ENCODE results near the gene SLC2A4. TPM values are rescaled to one million over a fixed set of nuclear protein-coding genes. Genes with fewer than 3 reads are reported as not detected.
"Not testable (repeated sequence)": the region's sequence is repeated elsewhere in the genome, so short reads cannot be mapped to it uniquely, and the experiment has no call there.

The SLC2A4 gene
- 0.44 TPM in 1 of 2 replicates, not detected in the other for total RNA-seq (2014; rRNA removed; shearing (Covaris generic))

DNA sequence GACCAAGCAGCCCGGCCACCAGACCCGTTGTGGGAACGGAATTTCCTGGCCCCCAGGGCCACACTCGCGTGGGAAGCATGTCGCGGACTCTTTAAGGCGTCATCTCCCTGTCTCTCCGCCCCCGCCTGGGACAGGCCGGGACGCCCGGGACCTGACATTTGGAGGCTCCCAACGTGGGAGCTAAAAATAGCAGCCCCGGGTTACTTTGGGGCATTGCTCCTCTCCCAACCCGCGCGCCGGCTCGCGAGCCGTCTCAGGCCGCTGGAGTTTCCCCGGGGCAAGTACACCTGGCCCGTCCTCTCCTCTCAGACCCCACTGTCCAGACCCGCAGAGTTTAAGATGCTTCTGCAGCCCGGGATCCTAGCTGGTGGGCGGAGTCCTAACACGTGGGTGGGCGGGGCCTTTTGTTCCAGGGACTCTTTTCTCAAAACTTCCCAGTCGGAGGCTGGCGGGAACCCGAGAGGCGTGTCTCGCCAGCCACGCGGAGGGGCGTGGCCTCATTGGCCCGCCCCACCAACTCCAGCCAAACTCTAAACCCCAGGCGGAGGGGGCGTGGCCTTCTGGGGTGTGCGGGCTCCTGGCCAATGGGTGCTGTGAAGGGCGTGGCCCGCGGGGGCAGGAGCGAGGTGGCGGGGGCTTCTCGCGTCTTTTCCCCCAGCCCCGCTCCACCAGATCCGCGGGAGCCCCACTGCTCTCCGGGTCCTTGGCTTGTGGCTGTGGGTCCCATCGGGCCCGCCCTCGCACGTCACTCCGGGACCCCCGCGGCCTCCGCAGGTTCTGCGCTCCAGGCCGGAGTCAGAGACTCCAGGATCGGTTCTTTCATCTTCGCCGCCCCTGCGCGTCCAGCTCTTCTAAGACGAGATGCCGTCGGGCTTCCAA, at the start of gene SLC2A4:
Gene SLC2A4, plus strand, starts transcription at position 645 of the 879 bp plus-strand sequence. Its CDS starts 217 bp downstream, at position 862.
- peak; percentile 91 for DNase-seq (ENCODE audit: low read depth)

DNA sequence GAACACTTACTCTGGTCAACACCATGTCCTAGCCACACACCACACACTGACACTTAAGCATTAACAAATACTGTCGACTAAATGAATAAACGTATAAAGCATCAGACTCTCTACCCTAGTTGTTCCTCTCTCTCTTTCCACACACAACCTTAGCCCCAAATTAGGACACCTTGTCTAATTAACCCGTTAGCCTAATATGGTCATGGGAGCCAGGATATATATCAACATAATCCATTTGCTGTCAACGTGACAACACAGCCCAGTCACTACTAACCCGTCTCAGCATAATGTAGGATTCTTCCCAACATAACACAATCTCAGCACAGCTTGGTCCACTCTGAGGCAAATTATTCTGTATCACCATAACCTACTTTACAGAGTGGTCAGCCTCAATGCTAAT, 49.4 kb upstream of the SLC2A4 start:
- no peak for DNase-seq (ENCODE audit: low read depth)

DNA sequence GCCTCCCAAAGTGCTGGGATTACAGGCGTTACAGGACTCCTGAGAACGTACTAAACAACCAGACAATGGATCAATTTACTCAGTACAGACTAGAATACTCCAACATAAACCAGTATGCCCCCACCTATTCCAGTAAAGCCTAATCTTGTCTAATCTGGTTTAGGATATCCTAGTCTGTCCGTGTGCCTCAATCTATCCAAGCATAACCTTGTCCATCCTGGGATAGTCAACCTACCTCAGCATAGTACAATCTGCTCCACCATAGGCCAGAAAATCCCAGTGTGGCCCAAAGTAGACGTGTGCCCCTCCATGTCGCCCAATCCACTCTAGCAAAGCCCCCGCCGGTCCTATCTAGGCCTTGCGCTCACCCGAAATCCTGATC, 47.8 kb upstream of the SLC2A4 start:
- no peak for DNase-seq (ENCODE audit: low read depth)

DNA sequence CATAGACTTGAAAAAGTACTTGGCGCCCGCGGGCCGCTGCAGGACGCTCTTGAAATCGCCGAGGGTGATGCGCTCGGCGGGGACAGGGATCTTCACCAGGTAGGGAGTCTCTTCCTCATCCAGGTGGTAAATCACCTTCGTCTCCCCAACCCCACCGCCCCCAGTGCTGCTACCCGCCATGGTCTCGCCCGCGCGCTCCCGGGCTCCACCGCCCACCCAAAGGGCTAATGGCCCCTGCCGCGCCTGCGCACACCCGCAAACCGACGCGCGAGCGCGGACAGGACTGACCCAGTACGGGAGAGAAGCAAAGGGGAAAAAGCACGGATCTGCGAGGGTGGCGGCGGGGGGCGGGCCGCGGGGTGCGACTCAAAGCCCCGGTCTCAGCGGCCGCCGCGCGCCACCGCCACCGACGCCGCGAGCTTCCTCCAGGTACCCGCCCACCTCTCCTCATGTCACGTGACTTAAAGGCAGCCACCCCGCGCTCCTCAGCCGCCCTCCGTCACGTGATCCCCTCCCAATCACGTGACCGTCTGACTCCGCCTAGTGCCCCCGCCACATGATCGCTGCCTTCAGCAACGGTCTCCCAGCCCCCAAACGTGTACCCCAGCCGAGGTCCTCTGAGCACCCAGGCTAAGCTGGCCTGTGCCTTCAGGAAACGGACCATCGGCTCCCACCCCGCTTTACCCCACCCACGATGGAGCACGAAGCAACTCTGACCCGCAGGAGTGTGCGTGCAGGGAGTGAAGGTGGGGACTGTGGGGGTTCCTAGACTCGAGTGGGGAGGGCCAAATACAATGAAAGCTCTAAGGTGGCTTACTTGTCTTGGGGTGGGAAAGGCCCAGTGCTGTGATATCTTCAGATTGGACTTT, 47.2 kb upstream of the SLC2A4 start, which contains the start of gene DVL2:
Gene DVL2, minus strand, starts transcription at position 435 of the 869 bp plus-strand sequence. Its CDS starts 255 bp downstream, at position 180.
- DNase-seq (ENCODE audit: low read depth): peak; percentile 91

DNA sequence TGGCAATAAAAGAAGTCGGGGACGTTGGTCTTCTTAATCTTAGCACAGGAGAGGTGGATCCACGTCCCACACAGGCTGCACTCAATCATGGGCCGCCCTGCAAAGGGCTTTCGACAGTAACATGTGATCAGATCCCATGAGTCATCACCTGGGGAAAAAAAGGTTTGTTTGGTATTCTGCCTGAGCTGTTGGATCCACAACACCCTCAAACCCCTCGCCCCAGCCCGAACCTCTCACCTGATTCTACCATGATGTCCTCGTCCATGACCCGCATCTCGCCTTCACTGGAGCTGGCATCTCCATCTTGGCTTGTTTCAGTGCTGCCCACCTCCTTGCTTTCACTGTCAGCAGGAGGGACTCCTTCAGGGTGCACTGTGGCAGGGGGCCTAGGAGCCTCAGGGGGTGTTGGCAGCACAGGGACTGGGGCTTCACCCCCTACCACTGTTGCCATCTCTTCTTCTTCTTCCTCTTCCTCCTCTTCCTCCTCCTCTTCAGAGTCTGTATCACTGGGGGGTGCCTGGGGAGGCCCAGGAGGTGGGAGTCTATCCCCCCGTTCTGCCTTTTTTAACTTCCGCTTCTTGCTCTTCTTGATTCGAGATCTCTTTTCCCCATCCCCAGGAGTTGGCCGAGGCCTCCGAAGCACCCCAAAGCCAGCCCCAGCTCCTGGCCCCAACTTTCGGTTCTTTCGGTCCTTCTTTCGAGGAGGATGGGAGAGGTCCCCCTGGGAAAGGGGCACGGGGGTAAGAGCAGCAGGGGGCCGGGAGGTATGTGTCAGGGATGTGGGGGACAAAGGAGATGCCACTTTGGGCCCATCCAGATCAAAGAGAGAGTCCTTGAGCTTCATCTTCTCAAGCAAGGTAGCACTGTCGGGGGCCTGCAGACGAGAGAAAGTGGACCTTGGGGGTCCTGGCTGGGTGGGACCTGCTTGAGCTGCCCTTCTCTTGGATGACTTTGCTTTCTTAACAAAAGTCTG, 45.5 kb upstream of the SLC2A4 start:
- peak; percentile 62 for DNase-seq (ENCODE audit: low read depth)

DNA sequence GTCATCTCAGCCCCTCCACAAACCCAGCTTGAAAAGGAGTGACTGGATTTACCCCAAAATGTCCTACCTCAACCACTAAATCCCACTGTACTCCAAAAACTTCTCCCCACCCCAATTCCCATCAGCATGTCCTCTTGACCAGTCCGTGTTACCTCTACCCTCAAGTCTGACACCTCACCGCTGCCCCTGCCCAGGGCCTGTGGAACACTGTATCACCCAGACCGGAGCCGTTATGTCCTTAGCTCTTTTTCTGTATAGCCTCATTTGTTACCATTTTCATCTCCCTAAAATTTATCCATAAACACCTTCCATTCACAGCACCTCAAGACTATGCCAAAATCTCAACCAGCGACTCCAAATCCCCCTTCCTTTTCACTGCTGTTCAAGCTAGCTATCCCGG, 44.7 kb upstream of the SLC2A4 start:
- DNase-seq (ENCODE audit: low read depth): no peak

DNA sequence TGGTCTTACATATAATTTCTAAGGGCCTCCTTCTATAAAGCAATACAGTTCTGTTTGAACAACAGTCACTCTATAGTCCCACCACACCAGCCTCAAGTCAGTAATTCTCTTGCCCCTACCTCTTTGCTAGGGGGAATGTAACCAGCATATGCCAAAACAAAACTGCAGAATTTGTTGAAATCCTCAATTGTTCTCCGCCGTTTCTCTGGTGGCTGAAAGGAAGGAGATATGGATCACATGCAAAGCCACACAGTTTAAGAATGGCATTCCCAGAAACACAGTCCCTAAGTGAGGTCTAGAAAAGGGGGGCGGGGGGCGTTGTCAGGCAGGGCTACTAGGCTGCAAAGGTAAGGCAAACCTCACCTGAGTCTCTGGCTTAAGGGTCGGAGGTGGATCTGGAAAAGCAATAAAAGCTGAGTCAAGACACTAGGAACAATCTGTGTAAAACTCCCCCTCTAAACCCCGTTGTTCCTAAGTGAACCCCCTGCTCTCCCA, 44.2 kb upstream of the SLC2A4 start:
- DNase-seq (ENCODE audit: low read depth): no peak

DNA sequence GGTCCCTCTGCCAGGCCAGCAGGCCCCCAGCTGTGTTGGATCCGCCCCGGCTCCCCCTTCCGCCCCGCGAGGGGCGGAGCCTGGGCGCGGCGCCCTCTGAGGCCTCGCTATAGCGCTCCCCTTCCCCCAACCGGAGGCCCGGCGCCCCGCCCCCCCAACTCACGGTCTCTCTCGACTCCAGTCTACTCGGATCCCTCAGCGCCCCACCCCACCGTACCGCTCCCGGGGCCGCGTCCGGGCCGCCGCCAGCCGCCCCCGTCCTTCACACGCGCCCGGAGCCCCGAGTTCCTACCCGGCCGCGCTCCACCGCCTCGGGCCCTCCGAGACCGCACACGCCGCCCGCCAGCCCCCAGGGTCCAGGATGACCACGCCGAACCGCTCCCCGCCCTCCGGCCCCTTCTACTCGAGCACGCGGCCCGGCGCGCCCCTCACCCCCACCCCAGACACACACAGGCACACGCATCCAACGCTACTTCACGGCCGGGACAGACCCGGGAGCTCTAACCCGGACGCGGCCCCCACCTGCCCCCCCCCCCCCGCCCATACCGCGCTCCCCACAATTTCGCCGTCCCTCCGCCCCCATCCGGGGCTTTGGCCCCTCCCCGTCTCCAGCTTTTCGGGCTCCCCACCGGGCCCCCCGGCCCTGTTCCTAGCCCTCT, 43.6 kb upstream of the SLC2A4 start:
- DNase-seq (ENCODE audit: low read depth): peak; percentile 68

DNA sequence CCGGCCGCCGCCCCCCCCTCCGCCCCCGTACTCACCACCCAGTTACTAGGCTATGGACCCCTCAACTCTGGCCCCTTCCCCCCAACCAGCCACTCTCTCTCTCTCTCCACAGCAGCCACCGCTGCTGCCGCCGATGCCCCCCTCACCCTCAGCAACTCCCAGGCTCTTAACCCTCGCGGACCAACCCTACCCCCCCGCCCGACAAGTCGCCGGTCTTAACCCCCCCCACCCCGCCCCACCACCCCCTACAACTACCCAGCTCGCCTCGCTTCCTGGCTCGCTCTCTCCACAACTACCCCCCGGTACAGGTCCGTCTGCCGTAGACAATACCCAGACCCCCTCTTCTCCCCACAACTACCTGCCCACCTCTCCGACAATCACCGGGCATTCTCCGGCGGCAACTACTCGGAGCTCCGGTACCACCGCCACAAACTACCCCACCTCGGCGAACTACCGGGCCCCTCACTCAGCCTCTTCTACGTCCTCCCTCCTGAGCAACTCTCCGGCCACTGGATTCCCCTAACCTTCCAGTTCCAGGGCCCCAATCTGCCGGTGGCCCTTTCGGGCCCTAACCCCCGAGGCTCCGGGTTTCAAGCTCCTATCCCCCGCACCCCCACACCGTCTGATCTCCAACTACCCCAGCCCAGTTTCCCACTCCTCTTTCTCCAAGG, 43.0 kb upstream of the SLC2A4 start:
- DNase-seq (ENCODE audit: low read depth): peak; percentile 38

DNA sequence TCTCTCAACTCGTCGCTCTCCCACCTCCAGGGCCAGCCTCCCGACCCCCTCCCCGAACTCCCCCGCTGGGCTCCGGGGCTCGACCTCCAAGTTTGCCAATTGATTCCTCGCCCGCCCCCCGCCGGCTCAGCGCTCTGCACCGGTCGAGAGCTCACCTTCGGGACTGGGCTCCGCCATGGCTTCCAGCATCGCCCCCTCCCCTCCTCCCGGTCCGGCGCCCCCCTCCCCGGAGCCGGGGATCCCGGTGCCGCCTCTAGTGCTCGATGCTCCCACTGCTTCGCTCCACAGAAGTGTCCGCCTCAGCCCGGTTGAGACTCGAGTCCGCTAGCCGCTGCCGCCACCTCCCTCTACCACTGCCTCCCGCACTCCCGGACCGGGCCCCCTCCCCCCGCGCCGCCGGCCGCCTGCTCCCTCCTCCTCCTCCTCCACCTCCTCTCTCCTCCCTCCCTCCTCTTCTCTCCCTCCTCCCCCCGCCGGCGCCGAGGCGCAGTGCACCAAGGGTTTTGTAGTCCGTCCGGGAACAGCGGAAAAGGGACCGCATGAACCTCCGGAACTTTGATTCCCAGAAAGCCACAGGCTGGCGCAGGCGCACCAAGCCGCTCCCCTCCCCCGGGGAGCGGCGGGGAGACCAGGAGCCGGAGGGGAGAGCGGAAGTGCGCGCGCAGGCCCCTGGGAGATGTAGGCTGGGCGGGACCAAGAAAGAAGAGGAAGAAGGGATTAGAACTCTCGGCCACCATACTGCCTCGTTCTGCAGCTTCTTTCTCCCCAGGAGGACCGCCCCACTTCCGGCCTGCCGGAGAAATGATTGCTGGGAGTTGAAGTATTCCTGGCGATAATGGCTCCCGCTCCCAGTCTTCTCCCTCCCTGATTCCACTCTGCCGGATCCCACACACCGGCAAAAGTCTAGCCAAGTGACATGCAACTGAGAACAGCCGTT, 42.2 kb upstream of the SLC2A4 start, which contains the start of gene PHF23:
Gene PHF23, minus strand, starts transcription at position 367 of the 937 bp plus-strand sequence. Its CDS starts 178 bp downstream, at position 189.
- peak; percentile 99 for DNase-seq (ENCODE audit: low read depth)

DNA sequence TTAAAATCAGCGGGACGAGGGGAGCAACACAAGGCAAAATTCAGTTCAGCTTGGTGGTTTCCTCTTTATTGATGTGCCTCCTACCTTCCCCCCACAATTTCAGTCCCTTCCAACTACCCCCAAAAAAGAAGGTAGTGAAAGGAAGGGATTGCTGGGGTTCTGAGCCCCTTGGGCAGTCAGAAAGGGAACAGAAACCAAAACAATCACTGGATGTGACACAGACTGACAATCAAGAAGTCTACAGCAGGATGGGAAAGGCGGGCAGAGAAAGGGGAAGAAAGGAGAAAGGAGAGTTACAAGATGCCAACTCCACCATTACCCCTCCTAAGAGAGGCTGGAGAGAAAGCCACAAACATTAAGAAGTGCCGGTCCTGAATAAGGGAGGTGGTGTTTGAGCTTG, 41.1 kb upstream of the SLC2A4 start:
- no peak for DNase-seq (ENCODE audit: low read depth)

DNA sequence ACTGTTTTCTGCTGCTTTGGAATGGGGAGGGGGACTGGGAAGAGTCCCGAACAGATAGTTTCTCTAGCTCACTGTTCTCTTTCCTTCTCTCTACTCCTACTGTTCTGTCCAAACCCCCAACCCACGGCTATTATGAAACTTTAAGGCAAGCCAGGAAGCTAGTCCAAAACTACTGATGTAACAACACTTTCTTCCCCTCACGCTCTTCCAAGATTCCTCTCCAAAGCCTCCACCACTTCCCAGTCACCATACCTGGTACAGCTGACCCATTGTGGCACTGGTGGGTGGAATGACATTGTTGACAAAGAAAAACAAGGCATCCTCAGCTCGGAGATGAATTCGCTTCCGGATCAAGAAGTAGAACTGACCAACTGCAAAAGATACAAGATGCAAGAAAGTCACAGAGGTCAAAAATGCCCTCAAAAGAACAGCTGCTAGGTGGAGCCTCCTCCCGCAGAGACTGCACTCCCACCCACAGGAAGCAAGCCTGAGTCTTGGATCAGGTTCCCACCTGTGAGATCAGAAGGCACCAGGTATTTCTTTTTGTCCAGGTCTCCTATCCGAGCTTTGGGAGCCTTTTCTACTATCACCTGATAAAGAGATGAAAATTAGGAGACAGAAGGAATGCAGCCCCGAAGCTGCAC, 40.3 kb upstream of the SLC2A4 start:
- no peak for DNase-seq (ENCODE audit: low read depth)

DNA sequence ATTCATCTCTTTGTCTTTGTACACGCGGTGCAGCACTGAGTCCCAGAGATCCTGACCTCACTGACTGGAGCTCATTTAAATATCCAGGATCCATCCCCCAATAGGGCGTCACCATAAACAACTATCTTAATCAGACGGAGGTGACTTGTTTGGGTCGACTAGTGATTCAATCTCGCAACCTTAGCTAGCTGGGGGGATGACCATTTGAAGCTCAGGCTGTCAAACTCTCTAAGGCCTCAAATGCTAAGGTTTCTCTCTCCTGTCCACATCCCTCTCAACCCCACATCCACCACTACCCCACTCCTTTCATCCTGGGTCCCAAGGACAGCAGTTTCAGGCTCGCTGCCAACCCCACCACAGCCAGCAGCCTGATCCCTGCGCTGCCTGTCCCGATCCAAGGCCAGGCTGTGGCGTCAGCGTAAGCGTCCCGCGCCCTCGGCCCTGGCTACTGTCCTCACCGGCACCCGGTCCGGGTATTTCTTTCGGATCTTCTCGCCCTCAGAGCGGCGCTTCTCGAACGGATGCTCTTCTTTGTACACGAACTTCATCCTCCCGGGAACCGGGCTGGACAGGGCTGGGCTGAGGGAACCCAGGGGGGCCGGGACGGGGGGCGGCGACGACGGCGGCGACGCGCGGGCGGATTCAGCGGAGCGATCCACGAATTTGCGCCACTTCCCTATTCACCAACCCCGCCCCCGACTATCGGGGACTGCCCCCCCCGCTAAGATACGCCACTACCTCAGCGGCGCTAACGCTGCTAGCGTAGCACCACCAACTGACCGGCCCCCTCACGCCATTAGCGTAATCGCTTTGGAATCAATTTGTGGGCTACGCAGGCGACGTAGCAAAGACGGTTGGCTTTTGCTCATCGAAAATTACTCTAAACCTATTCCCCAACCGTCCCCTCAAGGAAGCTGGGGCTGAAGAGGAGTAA, 39.5 kb upstream of the SLC2A4 start, which contains the start of gene GABARAP:
Gene GABARAP, minus strand, starts transcription at position 667 of the 934 bp plus-strand sequence. Its CDS starts 119 bp downstream, at position 548.
- peak; percentile 83 for DNase-seq (ENCODE audit: low read depth)

DNA sequence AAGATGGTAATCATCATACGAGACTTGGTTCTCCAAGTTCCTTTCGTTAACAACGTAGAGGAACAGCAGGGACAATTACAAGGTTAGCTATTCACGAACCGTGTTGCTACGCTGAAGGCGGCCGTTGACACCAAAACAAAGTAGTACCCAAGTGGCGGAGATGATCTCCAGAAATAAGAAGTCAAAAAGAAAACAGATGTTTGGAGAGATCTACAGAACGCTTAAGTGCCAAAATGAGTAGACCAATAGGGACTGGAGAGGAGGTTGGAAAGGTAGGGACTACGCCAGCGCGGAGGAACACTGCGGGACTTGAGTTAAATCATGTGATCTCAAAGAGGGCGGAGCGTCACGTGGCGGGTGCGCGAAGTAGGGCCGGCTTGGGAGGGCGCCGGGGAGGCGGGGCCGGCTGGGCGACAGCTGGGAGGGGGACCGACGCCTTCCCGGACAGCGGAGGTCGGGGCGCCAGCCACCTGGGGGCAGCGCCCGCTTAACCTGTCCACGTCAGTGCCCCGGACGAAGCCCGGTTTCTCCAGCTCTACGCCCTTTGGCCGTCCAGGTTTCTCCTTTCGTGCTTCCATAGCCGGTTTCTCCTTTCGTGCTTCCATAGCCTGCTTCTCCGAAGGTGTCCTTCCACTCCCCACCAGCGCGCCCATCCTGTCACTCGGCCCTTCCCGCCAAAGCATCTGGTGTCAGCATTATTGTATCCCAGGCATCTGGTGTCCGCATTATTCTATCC, 38.6 kb upstream of the SLC2A4 start:
- peak; percentile 89 for DNase-seq (ENCODE audit: low read depth)

DNA sequence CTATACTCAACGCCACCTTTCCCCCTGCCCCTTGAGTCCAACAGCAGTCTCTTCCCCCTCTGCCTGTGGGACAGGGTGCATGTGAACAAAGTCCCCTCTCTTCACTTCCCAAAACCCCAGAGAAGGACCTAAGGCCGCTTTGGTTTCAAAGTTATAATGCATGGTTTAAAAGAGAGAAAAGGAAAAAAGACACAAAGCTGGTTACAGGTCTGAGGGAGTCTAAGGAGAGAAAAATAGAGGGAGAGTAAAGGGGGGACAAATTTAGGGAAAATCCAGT, 38.1 kb upstream of the SLC2A4 start:
- no peak for DNase-seq (ENCODE audit: low read depth)

DNA sequence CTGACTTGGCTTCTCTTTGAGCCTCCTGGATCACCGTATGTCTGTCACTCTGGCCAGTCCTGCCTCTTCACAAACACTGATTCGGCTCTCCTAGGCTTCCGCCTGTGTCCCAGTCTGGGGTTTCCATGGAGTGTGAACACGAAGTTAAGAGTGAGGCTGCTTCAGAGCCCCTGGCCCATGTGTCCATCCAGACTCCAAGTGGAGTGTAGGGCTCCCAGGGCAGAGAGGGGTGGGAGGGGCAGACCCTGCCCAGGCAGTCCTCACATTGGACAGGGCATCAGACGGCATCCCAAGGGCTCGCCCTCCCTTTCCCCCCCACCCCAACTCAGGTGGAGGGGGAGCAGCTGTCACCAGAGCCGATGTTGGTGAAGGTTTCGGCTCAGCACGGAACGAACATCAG, 37.7 kb upstream of the SLC2A4 start:
- DNase-seq (ENCODE audit: low read depth): not testable (repeated sequence)
